Fibroblast of lung (primary cell): ENCODE data around the gene LTBP1.

Source experiments
- CTCF ChIP-seq, 2 donors: IDR thresholded peaks in 1 of 2; conservative IDR thresholded peaks in 1 of 2; 1 replicate in 1 of 2; 2 replicates in 1 of 2; pipeline ENCODE4 v1.5.1; 2011 to 2012; ENCODE audit warnings: low read length in 2 of 2, control low read depth in 1 of 2, inconsistent platforms in 1 of 2, low read depth in 1 of 2, mild to moderate bottlenecking in 1 of 2
- EZH2 ChIP-seq: IDR thresholded peaks from 2 replicates; pipeline ENCODE4 v1.5.1; 2012; ENCODE audit warnings: low read length, control low read depth, mild to moderate bottlenecking; ENCODE audit errors: missing control alignments

GRCh38 chr2:33284287-33284686, 337.5 kb downstream of the LTBP1 start:
- TF ChIP-seq CTCF (conservative IDR thresholded peaks at IDR 0.05 in 1 of 2, IDR thresholded peaks at IDR 0.05 in 1 of 2; ENCODE audit: low read depth in 1 of 2, low read length in 2 of 2) (no peak), EZH2 (no peak)
